Measurements from ENCODE around the gene GPR183.

DNA sequence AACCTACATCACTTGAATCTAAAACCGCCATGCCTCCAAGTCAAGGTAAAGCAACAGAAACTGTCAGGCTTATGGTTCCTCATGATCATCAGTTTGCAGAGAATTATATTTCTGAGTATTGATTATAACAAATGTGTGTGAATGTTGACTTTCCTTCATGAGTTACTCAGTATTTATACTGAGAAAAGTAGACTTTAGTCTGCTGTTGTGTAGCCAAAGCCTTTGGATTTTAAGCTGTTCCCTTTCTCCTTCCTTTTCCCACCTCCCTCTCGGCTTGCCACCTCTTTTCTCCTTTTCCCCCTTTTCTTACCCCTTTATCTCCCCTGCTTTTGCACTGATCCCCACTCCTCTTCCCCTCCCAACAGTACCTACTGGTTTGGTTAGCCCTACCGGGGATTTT lies 28.4 kb downstream of the GPR183 start:
- TF ChIP-seq, protein P1, sequence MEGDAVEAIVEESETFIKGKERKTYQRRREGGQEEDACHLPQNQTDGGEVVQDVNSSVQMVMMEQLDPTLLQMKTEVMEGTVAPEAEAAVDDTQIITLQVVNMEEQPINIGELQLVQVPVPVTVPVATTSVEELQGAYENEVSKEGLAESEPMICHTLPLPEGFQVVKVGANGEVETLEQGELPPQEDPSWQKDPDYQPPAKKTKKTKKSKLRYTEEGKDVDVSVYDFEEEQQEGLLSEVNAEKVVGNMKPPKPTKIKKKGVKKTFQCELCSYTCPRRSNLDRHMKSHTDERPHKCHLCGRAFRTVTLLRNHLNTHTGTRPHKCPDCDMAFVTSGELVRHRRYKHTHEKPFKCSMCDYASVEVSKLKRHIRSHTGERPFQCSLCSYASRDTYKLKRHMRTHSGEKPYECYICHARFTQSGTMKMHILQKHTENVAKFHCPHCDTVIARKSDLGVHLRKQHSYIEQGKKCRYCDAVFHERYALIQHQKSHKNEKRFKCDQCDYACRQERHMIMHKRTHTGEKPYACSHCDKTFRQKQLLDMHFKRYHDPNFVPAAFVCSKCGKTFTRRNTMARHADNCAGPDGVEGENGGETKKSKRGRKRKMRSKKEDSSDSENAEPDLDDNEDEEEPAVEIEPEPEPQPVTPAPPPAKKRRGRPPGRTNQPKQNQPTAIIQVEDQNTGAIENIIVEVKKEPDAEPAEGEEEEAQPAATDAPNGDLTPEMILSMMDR (IDR thresholded peaks at IDR 0.05), result no peak
- no peak for TF ChIP-seq POLR2A (IDR thresholded peaks at IDR 0.05)
- no peak for TF ChIP-seq POLR2AphosphoS5 (IDR thresholded peaks at IDR 0.05; ENCODE audit: insufficient read depth in 1 of 2, low read depth in 1 of 2)

Data from vagina (tissue), 2 donors.